Breast epithelium (tissue), 3 donors: ENCODE results near the gene CRYZ.

Experiments
- POLR2A ChIP-seq: fragments of 450-650 bp; IDR thresholded peaks from one replicate; pipeline ENCODE4 v1.6.1; 2016; ENCODE audit warnings: antibody characterized with exemption, mild to moderate bottlenecking, moderate library complexity
- POLR2AphosphoS5 ChIP-seq, 3 donors: sonication (generic); formaldehyde crosslinking; IDR thresholded peaks; one replicate each; pipeline ENCODE4 v1.6.1; 2017; ENCODE audit warnings: antibody characterized with exemption in 3 of 3
- TF ChIP-seq, protein P1 (sequence below), 3 donors: fragments of 450-650 bp; IDR thresholded peaks; one replicate each; pipeline ENCODE4 v1.5.1; 2016 to 2017; ENCODE audit warnings: antibody characterized with exemption in 3 of 3, mild to moderate bottlenecking in 3 of 3, moderate library complexity in 3 of 3

DNA sequence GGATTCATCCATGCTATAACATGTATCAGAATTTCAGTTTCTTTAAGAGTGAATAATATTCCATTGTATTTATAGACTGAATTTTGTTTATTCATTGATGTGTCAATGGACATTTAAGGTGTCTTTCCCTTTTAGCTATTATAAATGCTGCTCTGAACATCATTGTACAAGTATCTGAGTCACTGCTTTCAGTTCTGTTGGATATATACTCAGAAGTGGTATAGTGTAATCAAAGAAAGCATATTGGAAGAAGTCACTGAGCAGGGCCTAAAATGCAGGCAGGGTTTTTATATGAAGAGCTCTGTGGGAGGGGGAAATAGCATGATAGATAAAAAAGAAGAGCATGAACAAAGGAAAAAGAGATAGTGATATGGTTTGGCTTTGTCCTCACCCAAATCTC, 22.6 kb upstream of the CRYZ start:
- TF ChIP-seq, protein P1, sequence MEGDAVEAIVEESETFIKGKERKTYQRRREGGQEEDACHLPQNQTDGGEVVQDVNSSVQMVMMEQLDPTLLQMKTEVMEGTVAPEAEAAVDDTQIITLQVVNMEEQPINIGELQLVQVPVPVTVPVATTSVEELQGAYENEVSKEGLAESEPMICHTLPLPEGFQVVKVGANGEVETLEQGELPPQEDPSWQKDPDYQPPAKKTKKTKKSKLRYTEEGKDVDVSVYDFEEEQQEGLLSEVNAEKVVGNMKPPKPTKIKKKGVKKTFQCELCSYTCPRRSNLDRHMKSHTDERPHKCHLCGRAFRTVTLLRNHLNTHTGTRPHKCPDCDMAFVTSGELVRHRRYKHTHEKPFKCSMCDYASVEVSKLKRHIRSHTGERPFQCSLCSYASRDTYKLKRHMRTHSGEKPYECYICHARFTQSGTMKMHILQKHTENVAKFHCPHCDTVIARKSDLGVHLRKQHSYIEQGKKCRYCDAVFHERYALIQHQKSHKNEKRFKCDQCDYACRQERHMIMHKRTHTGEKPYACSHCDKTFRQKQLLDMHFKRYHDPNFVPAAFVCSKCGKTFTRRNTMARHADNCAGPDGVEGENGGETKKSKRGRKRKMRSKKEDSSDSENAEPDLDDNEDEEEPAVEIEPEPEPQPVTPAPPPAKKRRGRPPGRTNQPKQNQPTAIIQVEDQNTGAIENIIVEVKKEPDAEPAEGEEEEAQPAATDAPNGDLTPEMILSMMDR (IDR thresholded peaks at IDR 0.05), result no peak
- no peak for TF ChIP-seq POLR2A
- no peak for TF ChIP-seq POLR2AphosphoS5 (IDR thresholded peaks at IDR 0.05)
